Endothelial cell of umbilical vein (primary cell): ENCODE results near the gene UGT3A2.

ENCODE experiments used
- POLR2A ChIP-seq: IDR thresholded peaks from 2 replicates; pipeline ENCODE4 v1.6.1; 2012; ENCODE audit warnings: low read depth, mild to moderate bottlenecking, control low read depth, low read length
- POLR2AphosphoS5 ChIP-seq: IDR thresholded peaks from 2 replicates; pipeline ENCODE4 v1.6.1; 2012; ENCODE audit warnings: low read depth, mild to moderate bottlenecking, control low read depth, low read length, moderate library complexity; ENCODE audit not compliant: insufficient read depth
- TF ChIP-seq, protein P1 (sequence below), 2 donors: IDR thresholded peaks; 1 replicate in 1 of 2; 2 replicates in 1 of 2; pipeline ENCODE4 v1.5.1; 2011; ENCODE audit warnings: low read length in 2 of 2, mild to moderate bottlenecking in 2 of 2, moderate library complexity in 2 of 2, control low read depth in 1 of 2, inconsistent platforms in 1 of 2, low read depth in 1 of 2; ENCODE audit not compliant: insufficient read depth in 1 of 2; ENCODE audit errors: extremely low read depth in 1 of 2

DNA sequence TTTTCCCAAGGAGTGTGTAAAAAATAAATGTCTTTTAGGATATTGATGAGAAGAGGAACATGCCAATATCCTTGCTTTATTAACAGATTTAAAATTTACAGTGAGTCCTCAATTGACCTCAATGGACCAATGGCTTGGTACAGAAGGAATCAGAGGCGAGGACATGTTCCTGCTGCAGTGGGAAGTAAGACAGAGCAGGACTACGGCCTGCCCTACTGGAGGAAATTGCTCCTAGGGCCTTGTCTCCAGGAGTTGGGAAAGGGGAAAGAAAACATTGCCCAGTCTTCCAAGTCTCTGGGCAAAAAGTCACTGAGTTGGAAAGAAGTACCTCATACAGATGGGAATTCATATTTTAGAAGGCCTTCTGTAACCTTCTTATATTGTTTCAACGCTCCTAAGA lies 33.1 kb upstream of the UGT3A2 start:
- TF ChIP-seq, protein P1, sequence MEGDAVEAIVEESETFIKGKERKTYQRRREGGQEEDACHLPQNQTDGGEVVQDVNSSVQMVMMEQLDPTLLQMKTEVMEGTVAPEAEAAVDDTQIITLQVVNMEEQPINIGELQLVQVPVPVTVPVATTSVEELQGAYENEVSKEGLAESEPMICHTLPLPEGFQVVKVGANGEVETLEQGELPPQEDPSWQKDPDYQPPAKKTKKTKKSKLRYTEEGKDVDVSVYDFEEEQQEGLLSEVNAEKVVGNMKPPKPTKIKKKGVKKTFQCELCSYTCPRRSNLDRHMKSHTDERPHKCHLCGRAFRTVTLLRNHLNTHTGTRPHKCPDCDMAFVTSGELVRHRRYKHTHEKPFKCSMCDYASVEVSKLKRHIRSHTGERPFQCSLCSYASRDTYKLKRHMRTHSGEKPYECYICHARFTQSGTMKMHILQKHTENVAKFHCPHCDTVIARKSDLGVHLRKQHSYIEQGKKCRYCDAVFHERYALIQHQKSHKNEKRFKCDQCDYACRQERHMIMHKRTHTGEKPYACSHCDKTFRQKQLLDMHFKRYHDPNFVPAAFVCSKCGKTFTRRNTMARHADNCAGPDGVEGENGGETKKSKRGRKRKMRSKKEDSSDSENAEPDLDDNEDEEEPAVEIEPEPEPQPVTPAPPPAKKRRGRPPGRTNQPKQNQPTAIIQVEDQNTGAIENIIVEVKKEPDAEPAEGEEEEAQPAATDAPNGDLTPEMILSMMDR (IDR thresholded peaks at IDR 0.05; ENCODE audit: extremely low read depth in 1 of 2, insufficient read depth in 1 of 2, low read depth in 1 of 2, low read length in 2 of 2): no peak
- TF ChIP-seq POLR2AphosphoS5 (no peak), POLR2A (no peak)
